ENCODE data around the gene TEKT2. TPM values are rescaled to one million over a fixed set of nuclear protein-coding genes. Genes with fewer than 3 reads are reported as not detected.

The TEKT2 gene
- total RNA-seq, 4 donors from 2014 or later = 0.38 TPM; not detected in 3

DNA sequence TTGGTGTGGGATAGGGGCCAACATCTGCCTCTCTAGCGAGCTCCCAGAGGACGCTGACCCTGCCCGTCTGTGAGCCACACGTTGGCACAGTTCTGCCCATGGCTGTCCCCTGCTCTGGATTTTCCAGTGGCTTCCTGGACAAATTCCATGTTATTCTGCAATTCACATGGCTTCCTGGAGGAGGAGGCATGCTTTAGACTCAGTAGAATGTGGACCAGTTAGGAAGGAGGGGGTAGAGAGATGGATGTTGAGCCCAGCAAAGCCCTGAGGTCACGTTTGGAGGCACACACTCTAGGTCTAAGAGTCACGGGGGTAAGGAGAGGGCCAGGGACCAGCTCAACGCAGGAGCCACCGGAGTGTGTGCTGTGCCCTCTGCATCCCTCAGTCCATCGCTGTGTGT, 28.9 kb downstream of the TEKT2 start:
- WGBS, 2 donors = 89 to 93% methylated on average over 9 of the region's 9 CpGs
- intact Hi-C loops (cut with DNase I; ENCODE audit: low total_unique reads) = no loop called here
- H3K4me3 ChIP-seq (ENCODE audit: low read depth, poor library complexity, severe bottlenecking) = no peak overlapping the region
- DNase-seq (ENCODE audit: low spot score in 2 of 2) = no peak
- TF ChIP-seq POLR2A (IDR thresholded peaks at IDR 0.05) = no peak
- TF ChIP-seq, protein P1, sequence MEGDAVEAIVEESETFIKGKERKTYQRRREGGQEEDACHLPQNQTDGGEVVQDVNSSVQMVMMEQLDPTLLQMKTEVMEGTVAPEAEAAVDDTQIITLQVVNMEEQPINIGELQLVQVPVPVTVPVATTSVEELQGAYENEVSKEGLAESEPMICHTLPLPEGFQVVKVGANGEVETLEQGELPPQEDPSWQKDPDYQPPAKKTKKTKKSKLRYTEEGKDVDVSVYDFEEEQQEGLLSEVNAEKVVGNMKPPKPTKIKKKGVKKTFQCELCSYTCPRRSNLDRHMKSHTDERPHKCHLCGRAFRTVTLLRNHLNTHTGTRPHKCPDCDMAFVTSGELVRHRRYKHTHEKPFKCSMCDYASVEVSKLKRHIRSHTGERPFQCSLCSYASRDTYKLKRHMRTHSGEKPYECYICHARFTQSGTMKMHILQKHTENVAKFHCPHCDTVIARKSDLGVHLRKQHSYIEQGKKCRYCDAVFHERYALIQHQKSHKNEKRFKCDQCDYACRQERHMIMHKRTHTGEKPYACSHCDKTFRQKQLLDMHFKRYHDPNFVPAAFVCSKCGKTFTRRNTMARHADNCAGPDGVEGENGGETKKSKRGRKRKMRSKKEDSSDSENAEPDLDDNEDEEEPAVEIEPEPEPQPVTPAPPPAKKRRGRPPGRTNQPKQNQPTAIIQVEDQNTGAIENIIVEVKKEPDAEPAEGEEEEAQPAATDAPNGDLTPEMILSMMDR (IDR thresholded peaks at IDR 0.05) = no peak

DNA sequence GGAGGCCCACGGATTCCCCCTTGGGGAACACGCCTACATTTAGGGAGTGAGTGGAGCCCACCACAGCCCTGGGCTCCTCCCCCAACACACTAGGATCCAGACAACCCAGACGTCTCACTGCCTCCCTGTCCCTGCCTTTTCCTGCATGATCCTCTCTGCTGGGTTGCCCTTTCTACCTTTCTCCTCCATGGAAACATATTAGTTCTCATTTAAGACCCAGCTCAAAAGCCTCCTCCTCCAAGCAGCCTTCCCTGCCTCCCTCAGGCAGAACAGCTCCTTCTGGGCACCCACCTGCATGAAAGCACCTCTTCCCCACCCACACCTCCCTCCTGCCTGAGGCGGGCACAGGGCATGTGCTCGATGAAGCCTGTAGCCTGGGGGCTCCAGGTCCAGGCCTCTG, 30.5 kb downstream of the TEKT2 start:
- no peak for DNase-seq (ENCODE audit: low spot score in 2 of 2)
- H3K4me3 ChIP-seq (ENCODE audit: low read depth, poor library complexity, severe bottlenecking) = no peak overlapping the region
- TF ChIP-seq POLR2A (IDR thresholded peaks at IDR 0.05) = no peak
- TF ChIP-seq, protein P1 (IDR thresholded peaks at IDR 0.05) = no peak
- 69 to 86% methylated on average over 5 of the region's 5 CpGs for WGBS, 2 donors
- intact Hi-C loops (cut with DNase I; ENCODE audit: low total_unique reads) = no loop called here

DNA sequence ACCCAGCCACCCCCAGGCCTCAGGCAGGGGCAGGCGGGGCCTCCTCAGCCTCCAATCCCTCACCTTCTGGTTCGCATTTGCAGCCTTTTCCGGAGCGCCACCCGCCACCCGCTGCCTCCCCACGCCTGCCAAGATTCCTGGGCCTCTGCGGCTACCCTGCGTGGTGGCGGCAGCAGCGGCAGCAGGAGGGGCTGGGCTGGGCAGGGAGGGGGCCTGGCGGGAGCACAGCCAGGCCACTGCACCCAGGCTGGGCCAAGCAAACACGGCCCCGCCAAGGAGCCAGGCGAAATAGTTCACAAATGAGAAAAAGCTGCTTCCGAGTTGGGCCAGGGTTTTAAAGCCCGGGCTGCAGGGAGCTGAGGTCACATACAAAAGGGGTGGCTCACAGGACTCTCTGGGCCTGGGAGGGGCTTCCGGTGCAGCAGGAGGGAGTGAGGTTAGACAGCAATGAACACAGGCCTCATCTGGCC, 31.3 kb downstream of the TEKT2 start:
- no peak for TF ChIP-seq POLR2A (IDR thresholded peaks at IDR 0.05)
- TF ChIP-seq, protein P1 (IDR thresholded peaks at IDR 0.05) = no peak
- intact Hi-C loops (cut with DNase I; ENCODE audit: low total_unique reads) = no loop called here
- H3K4me3 ChIP-seq (ENCODE audit: low read depth, poor library complexity, severe bottlenecking) = no peak overlapping the region
- no peak for DNase-seq (ENCODE audit: low spot score in 2 of 2)
- WGBS, 2 donors = 72 to 74% methylated on average over 11 to 18 of the region's 18 CpGs

DNA sequence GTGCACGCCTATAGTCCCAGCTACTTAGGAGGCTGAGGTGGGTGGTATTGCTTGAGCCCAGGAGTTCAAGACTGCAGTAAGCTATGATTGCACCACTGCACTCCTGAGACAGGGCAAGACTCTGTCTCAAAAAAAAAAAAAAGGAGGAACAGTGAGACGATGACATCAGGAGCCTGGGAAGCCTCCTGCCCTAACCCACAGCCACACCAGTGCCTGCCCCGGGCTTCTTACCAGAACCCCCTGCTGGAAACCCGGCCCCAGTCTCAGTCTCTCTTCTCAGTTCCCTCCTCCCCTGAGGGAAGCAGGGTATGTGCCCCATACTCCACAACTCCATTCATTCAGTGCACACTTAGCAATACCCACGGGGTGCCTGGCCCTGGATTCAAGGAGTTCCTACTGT, 32.0 kb downstream of the TEKT2 start:
- DNase-seq (ENCODE audit: low spot score in 2 of 2) = no peak
- no peak for TF ChIP-seq POLR2A (IDR thresholded peaks at IDR 0.05)
- TF ChIP-seq, protein P1 (IDR thresholded peaks at IDR 0.05) = no peak
- no peak overlapping the region for H3K4me3 ChIP-seq (ENCODE audit: low read depth, poor library complexity, severe bottlenecking)
- intact Hi-C loops (cut with DNase I; ENCODE audit: low total_unique reads) = no loop called here
- 50 to 66% methylated on average over 5 of the region's 5 CpGs for WGBS, 2 donors

DNA sequence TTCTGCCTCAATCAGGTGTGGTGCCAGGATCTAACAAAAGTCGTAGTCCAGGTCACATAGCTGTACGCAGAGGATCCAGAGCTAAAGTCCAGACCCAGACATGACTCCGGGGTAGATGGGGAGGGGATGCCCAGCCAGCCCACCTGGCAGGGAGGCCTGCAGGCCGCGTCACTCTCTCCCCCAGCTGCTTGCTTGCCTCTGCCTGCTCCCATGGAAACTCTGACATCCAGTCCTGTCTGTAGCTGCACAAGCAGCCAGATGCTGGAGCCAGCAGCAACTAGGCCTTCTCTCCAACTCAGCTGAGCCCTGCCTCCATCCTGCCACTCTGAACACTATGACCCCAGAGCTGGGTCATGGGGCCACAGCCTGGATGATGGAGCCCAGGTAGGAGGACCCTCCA, 33.0 kb downstream of the TEKT2 start:
- H3K4me3 ChIP-seq (ENCODE audit: low read depth, poor library complexity, severe bottlenecking) = no peak overlapping the region
- intact Hi-C loops (cut with DNase I; ENCODE audit: low total_unique reads) = no loop called here
- DNase-seq (ENCODE audit: low spot score in 2 of 2) = no peak
- 67 to 79% methylated on average over 4 to 5 of the region's 5 CpGs for WGBS, 2 donors
- TF ChIP-seq, protein P1 (IDR thresholded peaks at IDR 0.05) = no peak
- no peak for TF ChIP-seq POLR2A (IDR thresholded peaks at IDR 0.05)

Measured in lower leg skin (tissue), 4 donors.